WI38 (cell line): ENCODE data around the gene SF3A2.

ENCODE experiments used
- H3K4me3 ChIP-seq: 2 replicates; pipeline ENCODE4 v1.5.1; 2011; ENCODE audit warnings: low read depth, mild to moderate bottlenecking, control low read depth, low read length
- TF ChIP-seq, protein P1 (sequence below): IDR thresholded peaks from 2 replicates; pipeline ENCODE4 v1.5.1; 2012; ENCODE audit warnings: low read depth, mild to moderate bottlenecking, control low read depth, low read length

SF3A2 gene

DNA sequence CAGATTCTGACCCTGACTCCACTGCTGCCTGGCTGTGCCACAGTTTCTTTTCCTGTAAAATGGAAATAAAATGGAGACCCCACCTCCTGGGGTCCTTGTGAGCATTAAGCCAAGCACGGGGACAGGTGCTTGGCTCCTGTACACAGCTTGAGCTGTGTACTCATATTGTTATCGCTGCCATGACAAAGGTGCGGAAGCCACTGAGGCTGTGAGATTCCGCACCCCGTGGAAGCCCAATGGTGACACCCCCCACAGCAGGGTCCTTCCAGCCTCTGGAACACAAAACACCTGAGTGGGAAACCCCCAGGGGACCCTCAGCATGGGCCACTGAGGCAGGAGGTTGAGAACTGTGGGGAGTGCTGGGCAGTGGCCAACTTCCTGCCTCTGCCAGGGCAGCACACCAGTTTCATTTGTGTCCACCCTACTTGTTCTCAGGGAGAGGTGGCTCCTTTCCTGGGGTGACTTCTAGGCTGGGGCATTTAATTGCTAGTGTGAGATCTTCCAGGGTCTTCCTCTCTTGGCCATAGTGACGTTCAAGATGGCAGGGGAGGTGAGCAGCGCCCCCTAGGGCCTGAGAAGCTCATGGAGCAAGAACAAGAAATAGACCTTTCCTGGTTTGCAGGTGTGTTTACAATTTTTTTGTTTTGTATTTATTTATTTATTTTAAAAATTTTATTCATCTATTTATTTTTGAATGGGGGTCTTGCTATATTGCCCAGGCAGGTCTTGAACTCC is 25.0 kb downstream of the SF3A2 start:
- TF ChIP-seq, protein P1, sequence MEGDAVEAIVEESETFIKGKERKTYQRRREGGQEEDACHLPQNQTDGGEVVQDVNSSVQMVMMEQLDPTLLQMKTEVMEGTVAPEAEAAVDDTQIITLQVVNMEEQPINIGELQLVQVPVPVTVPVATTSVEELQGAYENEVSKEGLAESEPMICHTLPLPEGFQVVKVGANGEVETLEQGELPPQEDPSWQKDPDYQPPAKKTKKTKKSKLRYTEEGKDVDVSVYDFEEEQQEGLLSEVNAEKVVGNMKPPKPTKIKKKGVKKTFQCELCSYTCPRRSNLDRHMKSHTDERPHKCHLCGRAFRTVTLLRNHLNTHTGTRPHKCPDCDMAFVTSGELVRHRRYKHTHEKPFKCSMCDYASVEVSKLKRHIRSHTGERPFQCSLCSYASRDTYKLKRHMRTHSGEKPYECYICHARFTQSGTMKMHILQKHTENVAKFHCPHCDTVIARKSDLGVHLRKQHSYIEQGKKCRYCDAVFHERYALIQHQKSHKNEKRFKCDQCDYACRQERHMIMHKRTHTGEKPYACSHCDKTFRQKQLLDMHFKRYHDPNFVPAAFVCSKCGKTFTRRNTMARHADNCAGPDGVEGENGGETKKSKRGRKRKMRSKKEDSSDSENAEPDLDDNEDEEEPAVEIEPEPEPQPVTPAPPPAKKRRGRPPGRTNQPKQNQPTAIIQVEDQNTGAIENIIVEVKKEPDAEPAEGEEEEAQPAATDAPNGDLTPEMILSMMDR: peak; percentile 68
- no peak overlapping the region for H3K4me3 ChIP-seq

- H3K4me3 ChIP-seq: no peak overlapping the region
- TF ChIP-seq, protein P1: no peak
Observed at GRCh38 chr19:2266183-2266993, 29.8 kb downstream of the SF3A2 start.

DNA sequence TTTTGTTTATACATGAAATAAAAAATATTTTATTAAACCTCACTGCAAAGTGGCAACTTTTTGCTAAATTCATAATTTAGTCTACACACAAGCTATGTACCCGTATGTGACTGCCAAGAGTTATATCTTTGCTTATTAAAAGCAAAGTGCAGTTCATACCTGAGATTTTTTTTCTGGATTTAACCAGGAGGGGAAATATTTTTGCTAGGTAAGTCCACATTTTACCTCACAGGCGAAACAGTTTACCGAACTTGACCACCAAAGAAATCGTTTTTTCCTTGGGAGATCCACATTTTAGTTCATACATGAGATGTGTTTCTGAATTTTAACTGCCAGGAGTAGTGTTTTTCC is 31.8 kb downstream of the SF3A2 start:
- TF ChIP-seq, protein P1: no peak
- H3K4me3 ChIP-seq: peak overlapping the region; percentile 97

- TF ChIP-seq, protein P1: no peak
- H3K4me3 ChIP-seq: peak overlapping the region; percentile 97
Observed at GRCh38 chr19:2268861-2269243, 32.2 kb downstream of the SF3A2 start.

GRCh38 chr19:2269244-2270156 is 32.9 kb downstream of the SF3A2 start:
- H3K4me3 ChIP-seq: peak overlapping the region; percentile 97
- TF ChIP-seq, protein P1: no peak

DNA sequence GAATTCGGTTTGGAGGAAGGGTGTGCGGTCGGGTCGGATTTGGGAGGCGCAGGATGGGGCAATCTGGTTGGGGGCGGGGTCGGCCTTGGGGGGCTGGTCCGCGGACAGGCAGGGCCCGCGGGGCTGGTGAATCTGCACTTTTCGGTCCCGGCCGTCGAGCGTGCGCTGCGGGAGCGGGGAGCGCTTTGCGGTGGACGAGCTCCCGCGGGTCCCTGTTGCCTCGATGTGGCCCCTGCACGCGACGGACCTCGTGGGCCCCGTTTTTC is 33.5 kb downstream of the SF3A2 start:
- peak overlapping the region; percentile 97 for H3K4me3 ChIP-seq
- TF ChIP-seq, protein P1: no peak
